Kasumi-1 (cell line): ENCODE results near the gene ULBP1.
A peak's percentile ranks its signal among the peaks of the same experiment; 100 is the strongest.
"Not testable (repeated sequence)": the region's sequence is repeated elsewhere in the genome, so short reads cannot be mapped to it uniquely, and the experiment has no call there.

ENCODE experiments used
- DNase-seq, 2 experiments: peaks; one replicate each; lab custom pipeline; 2025; lab: John Stamatoyannopoulos, UW

Gene ULBP1

DNA sequence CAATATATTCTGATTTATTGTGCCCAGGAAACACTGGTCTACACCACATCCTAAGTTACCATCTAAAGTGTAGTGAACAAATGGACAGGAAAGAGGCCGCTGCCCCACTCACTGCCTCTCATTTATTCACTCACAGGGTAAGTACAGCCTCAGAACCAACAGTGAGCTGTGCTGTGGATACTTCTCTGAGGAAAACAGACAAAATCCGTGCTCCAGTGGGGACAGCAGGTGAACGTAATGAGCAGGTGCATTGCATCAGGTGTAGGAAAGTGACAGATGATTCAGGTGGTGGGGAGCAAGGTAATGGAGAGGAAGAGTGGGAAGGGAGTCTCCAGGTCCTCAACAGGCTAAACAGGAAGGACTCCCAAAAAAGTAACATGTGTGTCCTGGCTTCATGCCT lies 30.3 kb upstream of the ULBP1 start:
- no peak for DNase-seq

DNA sequence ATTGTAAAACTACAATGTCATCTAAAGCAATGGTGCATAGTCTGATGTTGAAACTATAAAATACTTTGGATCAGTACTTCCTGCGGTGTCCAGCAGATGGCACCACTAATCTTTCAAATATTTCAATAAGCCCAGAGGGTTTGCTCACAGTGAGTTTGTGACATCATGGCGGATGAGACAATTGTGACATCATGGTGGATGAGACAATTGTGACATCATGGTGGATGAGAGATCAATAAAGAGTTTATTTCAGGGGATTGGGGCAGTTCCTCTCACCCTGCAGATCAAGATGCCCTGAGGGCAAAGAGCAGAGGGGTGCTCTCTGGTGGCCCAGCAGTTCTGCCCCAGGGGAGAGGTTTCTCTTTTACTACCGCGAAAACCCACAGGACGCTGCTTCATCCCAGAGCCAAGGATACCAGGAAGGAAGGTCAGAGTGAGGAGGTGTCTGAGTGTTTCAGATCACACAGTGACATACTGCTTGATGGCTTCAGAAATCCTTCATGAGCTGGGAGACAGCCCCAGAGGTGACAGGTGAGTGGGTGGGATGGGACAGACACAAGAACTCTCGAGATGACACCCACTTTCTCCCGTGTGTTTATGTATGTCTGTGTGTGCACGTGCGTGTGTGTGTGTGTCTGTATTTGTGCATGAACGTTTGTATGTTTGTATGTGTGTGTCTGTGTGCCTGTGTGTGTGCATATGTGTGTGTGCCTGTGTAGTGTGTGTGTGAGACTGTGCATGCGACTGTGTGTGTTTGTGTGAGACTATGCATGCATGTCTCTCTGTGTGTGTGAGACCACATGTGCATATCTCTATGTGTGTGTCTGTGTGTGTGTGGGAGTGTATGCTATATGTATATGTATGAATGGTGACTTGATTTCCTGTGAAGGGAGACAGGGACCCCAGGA lies 29.2 kb upstream of the ULBP1 start:
- peak; percentile 72 to 75 for DNase-seq

- DNase-seq, result no peak
These were observed 28.5 kb upstream of the ULBP1 start for GRCh38 chr6:149935246-149935645.

DNA sequence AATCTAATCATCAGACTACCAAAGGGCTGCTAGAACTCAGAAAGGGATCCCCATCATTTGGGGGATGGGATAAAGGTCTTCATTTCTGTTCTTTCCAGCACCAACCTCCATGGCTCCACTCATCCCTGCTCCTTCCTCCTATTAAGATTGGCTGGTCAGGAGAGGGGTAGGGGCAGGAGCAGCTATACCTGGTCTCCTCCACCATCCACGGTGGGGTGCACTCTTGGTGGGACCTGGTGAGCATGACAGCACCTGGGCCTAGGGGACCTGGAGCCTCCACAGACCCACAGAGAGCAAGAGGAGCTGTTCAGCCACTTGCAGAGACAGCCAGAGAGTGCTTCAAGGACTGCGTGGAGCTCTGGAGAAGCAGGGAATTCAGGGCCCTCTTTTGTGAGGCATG lies 28.1 kb upstream of the ULBP1 start:
- DNase-seq, result no peak

DNA sequence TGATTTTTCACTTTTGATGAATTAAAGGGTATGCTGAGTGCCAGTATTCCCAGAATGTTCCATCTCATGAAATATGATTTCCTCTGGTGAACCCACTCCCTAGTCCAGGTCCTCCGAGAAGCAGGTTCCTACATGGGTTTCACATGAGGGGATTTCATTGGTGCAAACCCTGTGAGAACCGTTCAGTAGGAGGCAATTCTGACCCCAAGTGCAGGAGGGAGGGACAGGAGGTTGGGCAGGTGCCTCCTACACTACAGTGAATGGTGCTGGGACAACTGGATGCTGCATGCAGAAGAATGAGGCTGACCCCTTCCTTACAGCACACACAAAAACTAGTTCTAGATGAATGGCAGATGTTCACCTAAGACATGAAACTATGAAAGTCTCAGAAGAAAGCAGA lies 27.0 kb upstream of the ULBP1 start:
- DNase-seq, result no peak

- DNase-seq, result not testable (repeated sequence)
These were observed 25.7 kb upstream of the ULBP1 start for GRCh38 chr6:149938013-149938570.

DNA sequence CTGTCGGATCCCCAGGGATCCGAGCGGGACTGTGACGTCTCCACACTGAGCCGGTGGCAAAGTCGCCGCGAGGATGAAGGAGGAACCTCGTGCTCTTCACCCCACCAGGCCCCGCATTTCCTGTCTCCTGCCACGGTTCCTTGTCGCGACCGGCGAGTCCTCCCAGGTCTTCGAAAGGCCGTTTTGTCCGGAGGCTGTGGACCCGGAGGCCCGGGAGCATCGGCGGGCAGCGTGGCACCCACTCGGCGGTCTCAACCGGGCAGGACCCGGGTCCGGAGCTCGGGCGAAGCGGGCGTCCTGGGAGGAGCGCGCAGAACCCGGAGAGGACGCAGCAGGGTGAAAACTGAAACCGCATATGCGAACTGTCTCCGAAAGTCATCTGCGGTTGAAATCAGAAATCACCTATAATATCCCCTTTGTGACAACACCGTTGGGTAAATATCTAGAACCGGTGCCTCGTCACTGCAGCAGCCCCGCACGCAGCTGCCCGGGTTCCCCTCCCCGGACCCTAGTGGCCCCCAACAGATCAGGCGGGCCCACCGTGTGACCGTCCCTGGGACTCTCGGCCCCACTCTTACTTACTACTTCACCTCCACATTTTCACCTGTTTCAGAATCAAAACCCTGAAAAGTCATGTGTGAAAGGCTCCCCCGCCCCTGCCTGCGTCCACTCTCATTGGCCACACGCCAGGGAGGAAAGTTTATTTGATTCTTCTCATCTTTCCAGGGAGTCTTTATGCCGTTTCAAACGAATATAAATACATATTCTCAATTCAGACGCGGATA lies 25.0 kb upstream of the ULBP1 start:
- DNase-seq, result peak in 1 of 2 experiments; percentile 13

DNA sequence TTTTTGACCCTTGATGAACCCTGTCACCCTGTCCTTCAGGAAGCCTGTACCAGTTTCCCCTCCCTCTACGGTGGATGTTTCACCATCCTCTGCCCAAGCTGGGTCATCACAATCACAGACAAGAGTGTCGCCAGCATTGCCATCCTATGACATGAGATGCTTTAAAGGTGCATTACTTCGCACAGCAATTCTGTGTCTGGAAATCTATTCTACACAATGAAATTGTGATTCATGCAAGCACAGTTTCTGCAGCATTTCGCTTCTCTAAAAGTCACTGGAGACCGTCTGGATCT lies 24.4 kb upstream of the ULBP1 start:
- DNase-seq, result no peak

GRCh38 chr6:149939909-149940671 lies 23.7 kb upstream of the ULBP1 start:
- DNase-seq, result no peak

GRCh38 chr6:149940672-149940982 lies 23.1 kb upstream of the ULBP1 start:
- no peak for DNase-seq

DNA sequence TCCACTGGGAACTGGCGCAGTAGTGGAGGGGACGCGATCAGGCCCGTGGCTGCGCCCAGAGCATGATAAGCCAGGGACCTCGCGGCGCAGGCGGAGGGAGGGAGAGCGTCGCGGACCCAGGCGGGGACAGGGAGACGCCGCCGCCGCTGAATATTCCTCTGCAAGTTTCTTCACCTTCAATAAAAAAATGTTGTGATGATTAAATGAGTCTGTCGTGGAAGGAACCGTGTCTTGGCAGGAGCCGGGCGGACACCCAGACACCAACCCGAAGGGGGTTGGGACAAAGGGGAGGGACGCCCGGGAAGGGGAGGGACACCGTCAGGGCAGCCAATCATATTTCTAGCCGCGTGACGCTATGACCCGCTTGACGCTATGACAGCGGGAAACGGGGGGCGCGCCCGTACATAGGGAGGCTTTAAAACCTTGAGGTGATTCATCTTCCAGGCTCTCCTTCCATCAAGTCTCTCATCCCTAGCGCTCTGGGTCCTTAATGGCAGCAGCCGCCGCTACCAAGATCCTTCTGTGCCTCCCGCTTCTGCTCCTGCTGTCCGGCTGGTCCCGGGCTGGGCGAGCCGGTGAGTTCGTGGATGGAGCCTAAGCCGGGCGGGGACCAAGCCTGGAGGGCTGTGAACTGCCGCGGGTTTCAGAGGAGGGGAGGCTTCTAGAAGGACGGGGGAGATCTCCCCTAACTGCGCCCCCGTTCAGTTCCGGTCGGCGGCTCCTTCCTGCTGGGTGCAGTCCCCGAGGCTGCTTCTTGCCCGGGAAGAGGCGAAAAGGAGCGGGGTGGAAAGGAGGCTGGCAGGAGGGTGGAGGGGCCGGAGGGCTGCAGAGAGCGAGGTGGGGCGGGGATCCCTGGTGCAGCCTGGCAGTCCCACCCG lies 21.9 kb upstream of the ULBP1 start, which contains the start of gene ULBP2:
Gene ULBP2, plus strand, starts transcription at position 432 of the 878 bp plus-strand sequence. Its CDS starts 59 bp downstream, at position 491.
- peak; percentile 90 to 91 for DNase-seq

- no peak for DNase-seq
These were observed 21.3 kb upstream of the ULBP1 start for GRCh38 chr6:149942461-149942829.

DNA sequence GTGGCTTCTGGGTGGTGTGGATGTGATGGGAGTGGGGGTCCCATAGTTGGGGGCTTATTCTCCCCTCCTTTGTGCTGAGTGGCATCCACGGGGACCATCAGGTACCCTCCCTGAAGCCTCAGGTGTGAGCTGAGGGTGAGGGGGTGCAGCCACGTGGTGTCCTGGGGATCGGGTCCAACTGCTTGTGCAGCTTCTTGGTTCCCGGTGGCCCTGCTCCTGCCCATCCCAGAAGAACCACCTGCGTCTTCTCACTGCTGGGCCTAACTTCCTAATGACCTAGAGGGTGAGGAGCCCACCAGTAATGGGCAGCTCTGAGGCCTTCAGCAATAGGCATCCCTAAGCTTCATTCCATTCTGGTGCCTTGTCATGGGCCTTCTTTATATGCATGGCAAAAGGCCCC lies 20.4 kb upstream of the ULBP1 start:
- DNase-seq, result not testable (repeated sequence)

GRCh38 chr6:149945276-149945675 lies 18.5 kb upstream of the ULBP1 start:
- not testable (repeated sequence) for DNase-seq

- not testable (repeated sequence) for DNase-seq
These were observed 17.1 kb upstream of the ULBP1 start for GRCh38 chr6:149946631-149947030.

GRCh38 chr6:149947533-149947932 lies 16.2 kb upstream of the ULBP1 start:
- not testable (repeated sequence) for DNase-seq

DNA sequence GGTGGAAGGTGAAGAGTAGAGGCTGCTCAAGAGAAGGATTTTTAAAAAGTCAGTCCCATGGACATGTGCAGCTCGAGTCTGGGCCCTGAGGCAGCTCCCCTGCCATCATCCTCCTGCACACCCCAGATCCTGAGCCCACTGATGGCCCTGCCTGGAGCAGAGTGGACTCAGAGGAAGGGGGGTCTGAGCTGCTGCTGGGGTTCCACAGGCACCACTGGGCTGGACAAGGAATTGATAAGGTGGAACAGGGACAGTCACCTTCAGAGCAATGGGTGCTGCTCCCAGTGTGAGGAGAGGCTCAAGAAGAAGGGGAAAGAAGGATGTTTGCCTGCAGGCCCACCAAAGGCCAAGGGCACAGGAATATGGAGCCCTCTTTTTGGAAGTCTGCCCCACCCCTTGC lies 15.7 kb upstream of the ULBP1 start:
- DNase-seq, result no peak

DNA sequence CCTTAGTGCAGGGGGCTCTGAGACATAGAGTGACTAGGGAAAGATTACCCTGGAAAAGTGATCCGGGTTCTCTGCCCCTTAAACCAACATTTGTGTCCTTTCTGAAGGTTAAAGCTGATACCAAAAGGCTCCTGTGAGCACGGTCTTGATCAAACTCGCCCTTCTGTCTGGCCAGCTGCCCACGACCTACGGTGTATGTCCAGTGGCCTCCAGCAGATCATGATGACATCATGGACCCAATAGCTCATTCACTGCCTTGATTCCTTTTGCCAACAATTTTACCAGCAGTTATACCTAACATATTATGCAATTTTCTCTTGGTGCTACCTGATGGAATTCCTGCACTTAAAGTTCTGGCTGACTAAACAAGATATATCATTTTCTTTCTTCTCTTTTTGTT lies 15.1 kb upstream of the ULBP1 start:
- no peak for DNase-seq

DNA sequence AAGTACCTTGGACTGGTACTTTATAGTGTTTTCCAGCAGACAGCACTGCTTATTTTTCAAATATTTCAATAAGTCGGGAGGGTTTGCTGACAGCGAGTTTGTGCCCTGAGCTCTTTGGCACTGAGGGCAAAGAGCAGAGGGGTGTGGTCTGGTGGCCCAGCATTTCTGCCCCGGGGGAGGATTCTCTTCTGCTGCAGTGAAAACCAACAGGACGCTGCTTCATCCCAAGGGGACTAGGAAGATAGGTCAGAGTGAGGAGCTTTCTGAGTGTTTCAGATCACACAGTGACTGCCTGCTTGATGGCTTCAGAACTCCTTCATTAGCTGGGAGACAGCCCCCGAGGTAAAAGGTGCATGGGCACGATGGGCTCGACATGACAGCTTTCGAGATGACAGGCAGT lies 13.3 kb upstream of the ULBP1 start:
- no peak for DNase-seq

GRCh38 chr6:149951096-149951495 lies 12.6 kb upstream of the ULBP1 start:
- DNase-seq, result no peak

DNA sequence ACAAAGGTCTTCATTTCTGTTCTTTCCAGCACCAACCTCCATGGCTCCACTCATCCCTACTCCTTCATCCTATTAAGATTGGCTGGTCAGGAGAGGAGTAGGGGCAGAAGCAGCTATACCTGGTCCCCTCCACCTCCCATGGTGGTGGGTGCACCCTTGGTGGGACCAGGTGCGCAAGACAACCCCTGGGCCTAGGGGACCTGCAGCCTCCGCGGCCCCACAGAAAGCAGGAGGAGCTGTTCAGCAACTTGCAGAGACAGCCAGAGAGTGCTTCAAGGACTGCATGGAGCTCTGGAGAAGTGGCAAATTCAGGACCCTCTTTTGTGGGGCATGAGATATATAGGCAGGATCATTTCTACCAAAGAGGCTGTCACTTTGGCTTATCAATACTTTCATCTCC lies 12.1 kb upstream of the ULBP1 start:
- no peak for DNase-seq
